HG02623 (cell line): ENCODE results near the gene RAB1B.
"Not testable (repeated sequence)": the region's sequence is repeated elsewhere in the genome, so short reads cannot be mapped to it uniquely, and the experiment has no call there.

Source experiments
- ATAC-seq: cut with Tn5 transposase; IDR thresholded peaks from one replicate; pipeline ENCODE4 v1.9.1; 2021; ENCODE audit warnings: moderate library complexity; ENCODE audit not compliant: unreplicated experiment

RAB1B gene

DNA sequence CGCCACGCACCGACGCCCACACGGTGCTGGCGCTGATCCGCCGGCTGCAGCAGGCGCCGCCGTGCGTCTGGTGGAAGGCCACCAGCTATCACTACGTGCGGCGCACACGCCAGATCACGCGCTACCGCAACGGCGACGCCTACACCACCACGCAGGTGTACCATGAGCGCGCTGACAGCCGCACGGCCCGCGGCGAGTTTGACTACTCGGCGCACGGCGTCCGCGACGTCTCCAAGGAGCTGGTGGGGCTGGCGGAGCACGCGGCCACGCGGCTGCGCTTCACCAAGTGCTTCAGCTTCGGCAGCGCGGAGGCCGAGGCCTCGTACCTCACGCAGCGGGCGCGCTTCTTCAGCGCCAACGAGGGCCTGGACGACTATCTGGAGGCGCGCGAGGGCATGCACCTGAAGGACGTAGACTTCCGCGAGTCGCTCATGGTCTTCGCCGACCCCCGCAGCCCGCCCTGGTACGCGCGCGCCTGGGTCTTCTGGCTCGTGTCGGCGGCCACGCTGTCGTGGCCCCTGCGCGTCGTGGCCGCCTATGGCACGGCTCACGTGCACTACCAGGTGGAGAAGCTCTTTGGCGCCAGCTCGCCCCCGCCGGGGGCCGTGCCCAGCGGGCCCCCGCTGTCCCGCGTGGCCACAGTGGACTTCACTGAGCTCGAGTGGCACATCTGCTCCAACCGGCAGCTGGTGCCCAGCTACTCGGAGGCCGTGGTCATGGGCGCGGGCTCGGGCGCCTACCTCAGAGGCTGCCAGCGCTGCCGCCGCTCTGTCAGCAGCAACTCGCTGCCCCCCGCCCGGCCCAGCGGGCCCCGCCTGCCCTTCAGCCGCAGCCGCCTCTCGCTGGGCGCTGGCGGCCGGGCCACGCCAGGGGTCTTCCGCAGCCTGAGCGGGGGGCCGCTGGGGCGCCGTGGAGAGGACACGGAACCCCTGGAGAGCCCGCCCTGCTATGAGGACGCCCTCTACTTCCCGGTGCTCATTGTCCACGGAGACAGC is 26.5 kb downstream of the RAB1B start:
- no peak for ATAC-seq

DNA sequence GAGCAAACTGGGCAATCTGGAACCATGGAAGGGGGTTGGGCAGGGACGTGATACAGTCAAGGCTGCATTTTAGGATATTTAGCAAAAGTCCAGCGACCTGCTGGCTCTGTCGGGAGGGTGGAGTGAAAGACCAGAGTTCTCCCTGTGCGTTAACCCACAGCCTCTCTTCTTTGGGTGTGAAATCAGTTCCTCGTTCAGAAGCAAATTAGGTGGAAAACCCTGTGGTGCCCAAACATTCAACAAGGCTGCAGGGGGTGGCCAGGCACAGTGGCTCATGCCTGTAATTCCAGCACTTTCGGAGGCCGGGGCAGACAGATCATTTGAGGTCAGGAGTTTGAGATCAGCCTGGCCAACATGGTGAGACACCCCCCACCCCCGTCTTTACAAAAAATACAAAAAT is 29.2 kb downstream of the RAB1B start:
- no peak for ATAC-seq

GRCh38 chr11:66299186-66299585 is 30.7 kb downstream of the RAB1B start:
- ATAC-seq: no peak

DNA sequence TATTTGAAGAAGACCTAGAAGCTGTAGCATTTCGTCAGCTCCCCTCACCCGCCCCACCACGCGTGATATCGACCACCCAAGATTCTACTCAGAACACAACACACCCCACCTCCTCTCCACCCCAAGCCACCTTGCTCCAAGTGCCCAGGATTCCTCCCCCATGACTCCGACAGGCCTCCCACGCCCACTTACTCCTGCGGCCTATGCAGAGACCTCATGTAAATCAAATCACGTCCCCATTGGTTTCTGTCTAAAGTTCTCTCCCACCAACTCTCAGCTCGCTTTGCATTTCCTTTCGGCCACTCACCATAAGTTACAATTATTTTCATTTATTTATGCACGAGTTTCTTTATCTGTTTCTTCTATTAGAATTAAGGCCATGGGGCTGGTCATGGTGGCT is 34.2 kb downstream of the RAB1B start:
- ATAC-seq: no peak

- ATAC-seq: no peak
Measured at GRCh38 chr11:66309475-66309874, 41.0 kb downstream of the RAB1B start.

GRCh38 chr11:66310324-66310723 is 41.9 kb downstream of the RAB1B start:
- no peak for ATAC-seq

DNA sequence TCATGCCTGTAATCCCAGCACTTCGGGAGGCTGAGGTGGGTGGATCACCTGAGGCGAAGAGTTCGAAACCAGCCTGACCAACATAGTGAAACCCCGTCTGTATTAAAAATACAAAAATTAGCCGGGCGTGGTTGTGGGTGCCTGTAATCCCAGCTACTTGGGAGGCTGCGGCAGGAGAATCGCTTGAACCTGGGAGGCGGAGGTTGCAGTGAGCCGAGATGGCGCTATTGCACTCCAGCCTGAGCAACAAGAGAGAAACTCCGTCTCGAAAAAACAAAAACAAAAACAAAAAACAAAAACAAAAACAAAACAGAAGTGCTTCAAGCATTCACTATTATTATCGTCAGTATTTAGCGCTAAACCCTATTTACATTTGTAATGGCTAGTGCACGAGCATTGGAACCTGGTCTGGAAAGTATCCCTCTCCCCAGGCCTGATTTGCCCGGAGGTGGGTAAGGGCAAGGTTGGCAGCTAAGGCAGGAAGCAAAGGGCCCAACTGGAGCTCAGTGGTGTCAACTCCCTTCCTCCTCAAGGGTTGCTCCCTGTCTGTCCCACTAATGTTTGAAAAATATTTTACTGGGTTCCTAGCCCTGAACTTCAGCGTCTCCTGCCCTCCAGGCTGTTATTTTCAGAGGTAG is 42.5 kb downstream of the RAB1B start:
- ATAC-seq: not testable (repeated sequence)

GRCh38 chr11:66311470-66311964 is 43.1 kb downstream of the RAB1B start:
- no peak for ATAC-seq

- ATAC-seq: peak; percentile 50
Measured at GRCh38 chr11:66311965-66312548, 43.6 kb downstream of the RAB1B start.

DNA sequence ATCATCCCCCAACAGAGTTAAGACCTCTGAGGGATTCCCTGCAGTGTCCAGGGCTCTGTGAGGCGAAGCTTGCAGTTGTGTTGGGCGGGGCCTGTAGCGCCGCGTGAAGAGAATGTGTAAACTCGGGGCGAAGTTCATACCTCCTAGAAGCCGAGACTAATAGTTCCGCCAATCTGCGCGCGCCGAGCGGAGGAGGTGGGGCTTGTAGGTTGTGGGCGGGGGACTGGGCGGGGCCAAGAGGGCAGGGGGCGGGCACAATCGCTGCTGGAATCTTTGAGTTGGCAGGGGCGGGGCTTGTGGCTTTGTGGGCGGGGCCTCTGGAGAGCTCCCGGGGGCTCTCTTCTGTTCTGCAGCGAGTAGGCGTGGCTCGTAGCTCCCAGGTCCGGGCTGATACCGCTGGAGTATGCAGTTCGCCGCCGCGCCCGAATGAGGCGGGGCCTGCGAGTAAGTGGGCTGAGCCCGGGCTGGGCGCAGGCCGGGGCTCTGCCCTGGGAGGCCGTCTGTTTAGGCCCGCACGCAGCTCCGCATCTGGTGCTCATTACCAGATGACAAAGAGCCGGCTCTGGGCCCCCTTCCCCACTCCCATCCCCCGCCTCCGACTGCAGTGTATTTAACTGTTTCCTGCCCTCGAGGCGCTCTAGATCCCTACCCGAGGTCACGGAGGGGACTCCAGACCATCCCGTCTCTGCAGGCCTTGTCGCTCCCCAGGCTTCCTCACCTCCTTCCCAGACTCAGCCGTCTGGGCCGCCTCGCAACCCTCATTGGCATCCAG is 44.3 kb downstream of the RAB1B start:
- ATAC-seq: peak; percentile 52

GRCh38 chr11:66313321-66314185 is 45.1 kb downstream of the RAB1B start:
- no peak for ATAC-seq

- ATAC-seq: no peak
Measured at GRCh38 chr11:66314186-66314501, 45.7 kb downstream of the RAB1B start.

- ATAC-seq: no peak
Measured at GRCh38 chr11:66314561-66315497, 46.4 kb downstream of the RAB1B start.

GRCh38 chr11:66315498-66315885 is 47.1 kb downstream of the RAB1B start:
- ATAC-seq: no peak

DNA sequence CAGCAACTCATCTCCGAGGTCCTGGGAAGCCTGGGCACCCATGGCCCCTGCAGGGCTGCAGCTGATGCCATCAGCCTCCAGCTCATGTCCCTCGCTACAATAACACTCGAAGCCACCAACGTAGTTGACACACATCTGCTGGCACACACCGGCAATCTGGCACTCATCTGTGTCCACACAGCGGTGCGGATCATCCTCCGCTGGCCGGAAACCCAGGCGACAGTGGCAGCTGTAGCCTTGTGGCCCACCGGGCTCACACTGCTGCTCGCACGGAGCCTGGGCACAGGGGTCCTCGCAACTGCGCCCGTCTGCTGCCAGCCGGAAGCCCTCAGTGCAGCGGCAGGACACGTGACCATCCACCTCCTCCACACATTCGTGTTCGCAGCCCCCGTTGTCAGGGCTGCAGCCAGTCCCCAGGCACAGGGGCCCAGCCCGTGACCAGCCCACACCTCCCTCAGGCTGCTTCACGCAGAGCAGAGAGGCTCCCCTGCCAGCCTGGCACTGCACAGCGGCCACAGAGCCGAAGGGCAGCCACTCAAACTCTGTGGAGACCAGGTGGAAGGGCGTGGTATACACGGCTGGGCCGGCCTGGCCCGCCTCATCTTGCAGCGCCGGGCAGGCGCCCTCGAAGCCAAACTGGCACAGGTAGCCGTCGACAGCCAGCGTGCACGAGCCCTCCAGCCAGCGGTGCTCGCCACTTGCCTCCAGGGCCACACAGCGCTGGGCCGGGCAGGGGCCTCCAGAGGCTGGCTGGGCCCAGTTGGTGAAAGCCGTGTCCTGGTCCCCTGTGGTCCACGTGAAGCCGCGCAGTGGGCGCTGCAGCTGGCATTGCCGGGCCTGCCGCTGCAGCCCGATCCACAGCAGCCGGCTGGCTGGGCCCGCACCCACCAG is 47.7 kb downstream of the RAB1B start:
- ATAC-seq: no peak

DNA sequence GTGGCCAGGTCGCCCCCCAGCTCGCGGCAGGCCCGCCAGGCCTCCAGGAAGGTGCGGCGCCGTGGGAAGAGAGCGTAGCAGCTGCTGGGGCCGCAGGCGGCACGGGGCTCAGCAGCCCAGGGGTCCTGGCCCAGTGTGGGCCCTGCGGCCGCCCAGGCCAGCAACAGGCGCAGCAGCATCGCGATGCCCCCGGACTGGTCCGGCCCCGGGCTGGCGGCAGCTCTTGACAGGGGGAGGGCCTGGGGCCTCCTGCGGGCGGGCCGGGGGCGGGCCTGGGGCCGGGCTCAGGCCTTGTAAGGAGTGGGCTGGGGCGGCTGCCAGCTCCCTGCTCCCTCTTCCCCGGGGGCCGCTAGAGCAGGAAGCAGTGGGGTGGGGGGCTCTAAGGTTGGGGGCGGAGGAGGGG is 48.4 kb downstream of the RAB1B start, which contains the start of gene CD248:
CD248 (minus strand) TSS at position 196 of the 403 bp plus-strand sequence; CDS start at position 179, 17 bp downstream.
- ATAC-seq: no peak

GRCh38 chr11:66317322-66317722 is 48.9 kb downstream of the RAB1B start:
- ATAC-seq: no peak
